ENCODE results near the gene ITIH4.

The ITIH4 gene

GRCh38 chr3:52830535-52831258, at the start of gene ITIH4:
Gene ITIH4, minus strand, starts transcription at chr3:52830672. Its CDS starts 30 bp downstream, at chr3:52830642.
- DNase-seq: no peak

GRCh38 chr3:52880047-52880446, 49.6 kb upstream of the ITIH4 start:
- DNase-seq: no peak

- no peak for DNase-seq
These were observed 49.1 kb upstream of the ITIH4 start for GRCh38 chr3:52879581-52879980.

GRCh38 chr3:52879090-52879489, 48.6 kb upstream of the ITIH4 start:
- no peak for DNase-seq

- no peak for DNase-seq
These were observed 46.6 kb upstream of the ITIH4 start for GRCh38 chr3:52877085-52877484.

- no peak for DNase-seq
These were observed 44.6 kb upstream of the ITIH4 start for GRCh38 chr3:52874864-52875587.

GRCh38 chr3:52874160-52874701, 43.8 kb upstream of the ITIH4 start:
- DNase-seq: no peak

- no peak for DNase-seq
These were observed 43.1 kb upstream of the ITIH4 start for GRCh38 chr3:52873433-52874159.

GRCh38 chr3:52872245-52872644, 41.8 kb upstream of the ITIH4 start:
- DNase-seq: no peak

GRCh38 chr3:52871761-52872160, 41.3 kb upstream of the ITIH4 start:
- no peak for DNase-seq

- DNase-seq: no peak
These were observed 40.0 kb upstream of the ITIH4 start for GRCh38 chr3:52870471-52870870.

- DNase-seq: no peak
These were observed 36.0 kb upstream of the ITIH4 start for GRCh38 chr3:52866427-52866826.

- DNase-seq: no peak
These were observed 35.5 kb upstream of the ITIH4 start for GRCh38 chr3:52865994-52866393.

- no peak for DNase-seq
These were observed 29.9 kb upstream of the ITIH4 start for GRCh38 chr3:52860424-52860768.

GRCh38 chr3:52859686-52860423, 29.4 kb upstream of the ITIH4 start:
- no peak for DNase-seq

- no peak for DNase-seq
These were observed 27.4 kb upstream of the ITIH4 start for GRCh38 chr3:52857864-52858263.

- DNase-seq: no peak
These were observed 26.7 kb upstream of the ITIH4 start for GRCh38 chr3:52857133-52857532.

- no peak for DNase-seq
These were observed 26.2 kb upstream of the ITIH4 start for GRCh38 chr3:52856666-52857065.

GRCh38 chr3:52854013-52854412, 23.5 kb upstream of the ITIH4 start:
- DNase-seq: no peak

GRCh38 chr3:52852419-52852818, 21.9 kb upstream of the ITIH4 start:
- no peak for DNase-seq

- peak; percentile 30 for DNase-seq
These were observed 20.9 kb upstream of the ITIH4 start for GRCh38 chr3:52851348-52851747.

- DNase-seq: no peak
These were observed 19.2 kb upstream of the ITIH4 start for GRCh38 chr3:52849656-52850055.

GRCh38 chr3:52848617-52849016, 18.1 kb upstream of the ITIH4 start:
- DNase-seq: no peak
